B cell (primary cell): ENCODE results near the gene AMER3. TPM values are rescaled to one million over a fixed set of nuclear protein-coding genes. Genes with fewer than 3 reads are reported as not detected.

Source experiments
- ATAC-seq: fragments of 200-7000 bp; cut with Tn5 transposase; one replicate; pipeline ENCODE4 v1.10.0; 2021; ENCODE audit warnings: low read depth, mild to moderate bottlenecking, moderate number of reproducible peaks, moderate library complexity
- CTCF ChIA-PET: fragments of 350-600 bp; sonication (Branson Sonifier 250); formaldehyde crosslinking; loops from one replicate; lab custom pipeline; 2021; ENCODE audit warnings: antibody characterized with exemption, inconsistent platforms; lab: Charles Lee
- POLR2A ChIA-PET: fragments of 350-600 bp; sonication (Branson Sonifier 250); formaldehyde crosslinking; loops from one replicate; lab custom pipeline; 2021; ENCODE audit warnings: antibody characterized with exemption; lab: Charles Lee
- DNase-seq: peaks from one replicate; pipeline ENCODE4 v3.0.0; 2013
- H2AFZ ChIP-seq: 2 replicates; pipeline ENCODE4 v1.6.1; 2012; ENCODE audit warnings: mild to moderate bottlenecking, low read depth, low read length; ENCODE audit not compliant: insufficient read depth, poor library complexity, severe bottlenecking
- H3K27ac ChIP-seq, 2 donors: 1 replicate in 1 of 2; 2 replicates in 1 of 2; pipeline ENCODE4 v1.5.1; 2012 to 2013; ENCODE audit warnings: low read length in 2 of 2, mild to moderate bottlenecking in 2 of 2, moderate library complexity in 1 of 2
- H3K27me3 ChIP-seq, 4 experiments: fragments of 200-600 bp in 1 of 4; sonication (generic) in 1 of 4; replicated peaks in 1 of 4; 1 replicate in 2 of 4; 2 replicates in 2 of 4; pipeline versions ENCODE4 v1.6.1 to v1.7.0; 2013 to 2016; ENCODE audit warnings: low read length in 3 of 4, mild to moderate bottlenecking in 2 of 4, mixed read lengths in 1 of 4, moderate library complexity in 1 of 4; ENCODE audit not compliant: insufficient read depth in 4 of 4, control insufficient read depth in 3 of 4; ENCODE audit errors: control extremely low read depth in 1 of 4
- H3K36me3 ChIP-seq, 2 experiments: replicated peaks in 1 of 2; 1 replicate in 1 of 2; 2 replicates in 1 of 2; pipeline versions ENCODE4 v1.6.1 to v1.7.1; 2013; ENCODE audit warnings: low read length in 1 of 2; ENCODE audit not compliant: insufficient read depth in 2 of 2, control insufficient read depth in 1 of 2; ENCODE audit errors: control extremely low read depth in 1 of 2, extremely low read depth in 1 of 2
- H3K4me1 ChIP-seq, 2 donors: fragments of 200-600 bp in 1 of 2; sonication (generic) in 1 of 2; 1 replicate in 1 of 2; 2 replicates in 1 of 2; pipeline versions ENCODE4 v1.5.1 to v1.6.1; 2013 to 2017; ENCODE audit warnings: low read length in 2 of 2; ENCODE audit not compliant: control insufficient read depth in 2 of 2, insufficient read depth in 2 of 2
- H3K4me2 ChIP-seq: replicated peaks from 2 replicates; pipeline ENCODE3; 2012; ENCODE audit warnings: mild to moderate bottlenecking, low read depth, low read length; ENCODE audit not compliant: poor library complexity, severe bottlenecking
- H3K4me3 ChIP-seq, 5 experiments: fragments of 200-600 bp in 1 of 5; sonication (generic) in 1 of 5; 1 replicate in 3 of 5; 2 replicates in 2 of 5; pipeline versions ENCODE4 v1.5.1 to v1.7.0; 2011 to 2016; ENCODE audit warnings: low read length in 4 of 5, mild to moderate bottlenecking in 4 of 5, low read depth in 2 of 5, control low read depth in 1 of 5, moderate library complexity in 1 of 5; ENCODE audit not compliant: insufficient read depth in 1 of 5; ENCODE audit errors: control extremely low read depth in 1 of 5, extremely low read depth in 1 of 5
- H3K79me2 ChIP-seq: fragments of 200-600 bp; sonication (generic); one replicate; pipeline ENCODE4 v1.6.0; 2016; ENCODE audit warnings: low read length; ENCODE audit not compliant: control insufficient read depth, insufficient read depth
- H3K9ac ChIP-seq: fragments of 200-600 bp; sonication (generic); 2 replicates; pipeline ENCODE4 v1.6.1; 2017; ENCODE audit warnings: mild to moderate bottlenecking, low read length, moderate library complexity
- H3K9me3 ChIP-seq, 3 donors: one replicate each; pipeline versions ENCODE4 v1.6.1 to v1.7.1; 2013; ENCODE audit warnings: low read length in 2 of 3; ENCODE audit not compliant: control insufficient read depth in 2 of 3, insufficient read depth in 1 of 3; ENCODE audit errors: control extremely low read depth in 1 of 3
- H4K20me1 ChIP-seq: 2 replicates; pipeline ENCODE4 v1.6.0; 2012; ENCODE audit warnings: mild to moderate bottlenecking, low read length; ENCODE audit not compliant: insufficient read depth, control insufficient read depth, poor library complexity, severe bottlenecking
- H3K27ac Mint-ChIP-seq: one replicate; pipeline ENCODE4 v1.8.0; 2021; ENCODE audit warnings: mixed read lengths
- H3K27me3 Mint-ChIP-seq: one replicate; pipeline ENCODE4 v1.8.0; 2021; ENCODE audit warnings: mixed read lengths
- H3K4me1 Mint-ChIP-seq: one replicate; pipeline ENCODE4 v1.8.0; 2021; ENCODE audit warnings: mixed read lengths
- H3K4me3 Mint-ChIP-seq: one replicate; pipeline ENCODE4 v1.8.0; 2021; ENCODE audit warnings: mixed read lengths
- H3K9me3 Mint-ChIP-seq: one replicate; pipeline ENCODE4 v1.8.0; 2022; ENCODE audit warnings: mixed read lengths; ENCODE audit not compliant: insufficient read depth
- CTCF ChIP-seq: fragments of 200-600 bp; IDR thresholded peaks from one replicate; pipeline ENCODE4 v1.8.0; 2022; ENCODE audit warnings: antibody characterized with exemption, mild to moderate bottlenecking
- EZH2 ChIP-seq: IDR thresholded peaks from 2 replicates; pipeline ENCODE4 v1.6.1; 2012; ENCODE audit warnings: borderline replicate concordance, low read depth, mild to moderate bottlenecking, moderate library complexity, low read length; ENCODE audit not compliant: insufficient read depth, poor library complexity, severe bottlenecking
- WGBS: methylation state at CpG from one replicate; pipeline ENCODE4 v1.1.5; 2013; ENCODE audit warnings: missing lambda C conversion rate; ENCODE audit not compliant: insufficient coverage; 5-methylcytosine and 5-hydroxymethylcytosine counted together
- intact Hi-C: fragments of 100-400 bp; cut with micrococcal nuclease; formaldehyde crosslinking; loops from one replicate; pipeline ENCODE4 v1.10.0; 2022
- polyA plus RNA-seq: library from polyadenylated mRNA; depleted of rRNA; stranded (reverse); fragments of >200 nt; gene quantifications from 2 replicates; pipeline ENCODE4 v1.2.3, GENCODE V29; 2012
- total RNA-seq, 2 donors: library from RNA; stranded (reverse); fragments of 120-200 nt in 1 of 2; gene quantifications; 1 replicate in 1 of 2; 2 replicates in 1 of 2; pipeline versions ENCODE4 v1.2.3 to v1.2.4, GENCODE V29; 2013 to 2022

The AMER3 gene
- total and polyA plus RNA-seq, 2 donors (not counting 1 experiment from before 2014, with no cell fraction given): not detected

- H2AFZ ChIP-seq: no peak overlapping the region
- intact Hi-C loops: no loop called here
- no peak overlapping the region for H3K4me3 ChIP-seq
- CTCF ChIA-PET: no interaction called here
- no peak overlapping the region for H3K27ac Mint-ChIP-seq
- H3K4me3 Mint-ChIP-seq: no peak overlapping the region
- POLR2A ChIA-PET: no interaction called here
- DNase-seq (no peak), ATAC-seq (no peak)
- H4K20me1 ChIP-seq: no peaks in the 10 kb centered on the region
- H3K4me1 Mint-ChIP-seq: no peaks in the 10 kb centered on the region
- no peak overlapping the region for H3K4me2 ChIP-seq
- no peaks in the 10 kb centered on the region for H3K4me1 ChIP-seq
- H3K9ac ChIP-seq: no peak overlapping the region
- no peaks in the 10 kb centered on the region for H3K36me3 ChIP-seq
- no peaks in the 10 kb centered on the region for H3K9me3 Mint-ChIP-seq
- no peaks in the 10 kb centered on the region for H3K79me2 ChIP-seq
- no peak overlapping the region for H3K27ac ChIP-seq
- TF ChIP-seq EZH2: no peak
- TF ChIP-seq CTCF: no peak
- H3K27me3 ChIP-seq: peaks cover 0 to 5% (median 2%) of the 10 kb centered on the region in 4 experiments
- 73% methylated on average over 8 of the region's 8 CpGs for WGBS
- peaks cover 0 to 9% (median 0%) of the 10 kb centered on the region in 3 donors for H3K9me3 ChIP-seq
- H3K27me3 Mint-ChIP-seq: peaks cover 16% of the 10 kb centered on the region
Observed at GRCh38 chr2:130743278-130743677, 12.1 kb upstream of the AMER3 start.

GRCh38 chr2:130744287-130745117, 10.8 kb upstream of the AMER3 start:
- no peak overlapping the region for H3K9ac ChIP-seq
- no peaks in the 10 kb centered on the region for H3K36me3 ChIP-seq
- Mint-ChIP-seq H3K27ac (no peak overlapping the region), H3K9me3 (no peaks in the 10 kb centered on the region), H3K27me3 (peaks cover 16% of the 10 kb centered on the region), H3K4me1 (no peaks in the 10 kb centered on the region), H3K4me3 (no peak overlapping the region)
- H3K9me3 ChIP-seq: peaks cover 0 to 9% (median 0%) of the 10 kb centered on the region in 3 donors
- H4K20me1 ChIP-seq: no peaks in the 10 kb centered on the region
- DNase-seq: no peak
- H3K4me2 ChIP-seq: no peak overlapping the region
- peaks cover 0 to 5% (median 0%) of the 10 kb centered on the region in 4 experiments for H3K27me3 ChIP-seq
- 51% methylated on average over 16 of the region's 20 CpGs for WGBS
- no peak overlapping the region for H3K4me3 ChIP-seq
- H3K27ac ChIP-seq: no peak overlapping the region
- H3K4me1 ChIP-seq: no peaks in the 10 kb centered on the region
- no peaks in the 10 kb centered on the region for H3K79me2 ChIP-seq
- intact Hi-C loops: no loop called here
- ATAC-seq: no peak
- TF ChIP-seq EZH2 (no peak), CTCF (no peak)
- ChIA-PET CTCF (no interaction called here), POLR2A (no interaction called here)
- no peak overlapping the region for H2AFZ ChIP-seq
